ENCODE results near the gene C1orf159.

DNA sequence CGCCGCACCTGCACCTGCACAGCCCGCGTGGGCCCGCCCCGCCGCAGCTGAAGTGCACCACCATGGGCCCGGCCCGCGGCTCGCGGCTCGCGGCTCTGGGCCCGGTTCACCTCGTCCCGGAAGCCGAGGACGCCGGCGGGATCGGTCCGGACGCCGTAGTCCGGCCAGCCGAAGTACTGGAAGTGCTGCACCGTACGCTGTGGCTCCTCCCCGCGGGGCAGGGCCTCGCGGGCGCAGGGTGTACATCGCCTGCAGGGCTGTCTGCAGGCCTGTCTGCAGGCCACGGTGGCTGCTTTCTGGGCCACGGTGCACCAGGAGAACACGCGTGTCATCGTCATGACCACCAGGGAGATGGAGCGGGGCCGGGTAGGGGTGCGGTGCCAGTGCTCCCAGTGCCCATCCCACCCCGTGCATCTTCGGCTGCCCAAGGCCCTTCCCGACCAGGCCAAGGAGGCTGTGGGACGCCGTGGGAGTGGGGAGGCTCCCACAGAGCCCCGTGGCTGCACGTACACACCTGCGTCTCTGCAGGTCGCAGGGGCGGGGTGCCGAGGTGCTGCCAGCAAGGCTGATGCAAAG is 48.5 kb downstream of the C1orf159 start:
- TF ChIP-seq CTCF (IDR thresholded peaks at IDR 0.05; ENCODE audit: low read depth, low read length) (no peak), EZH2phosphoT487 (IDR thresholded peaks at IDR 0.05; ENCODE audit: low read depth) (no peak)
